PC-9 (cell line): ENCODE measurements around the gene SERINC2. TPM values are rescaled to one million over a fixed set of nuclear protein-coding genes. Genes with fewer than 3 reads are reported as not detected.

ENCODE experiments used
- BruUV-seq: library from RNA; stranded (reverse); fragments of 400-500 nt; replicated peaks from 2 replicates; lab custom pipeline; 2021; lab: Mats Ljungman, UMichigan
- CTCF ChIA-PET: fragments of 300-600 bp; sonication (Branson Sonifier 250); formaldehyde crosslinking; loops from one replicate; lab custom pipeline; 2022; ENCODE audit warnings: antibody characterized with exemption; lab: Charles Lee
- POLR2A ChIA-PET: fragments of 300-600 bp; sonication (Branson Sonifier 250); formaldehyde crosslinking; loops from one replicate; lab custom pipeline; 2022; ENCODE audit warnings: antibody characterized with exemption; ENCODE audit not compliant: unreplicated experiment; lab: Charles Lee
- DNase-seq, 2 experiments: peaks; one replicate each; pipeline versions ENCODE4 v3.0.0 to v3.0.0-alpha.2; 2015 to 2022; ENCODE audit warnings: mixed read lengths in 1 of 2
- H2AFZ ChIP-seq: fragments of 200-600 bp; sonication (generic); 2 replicates; pipeline ENCODE4 v1.8.1; 2017; ENCODE audit warnings: antibody characterized with exemption
- H3F3A ChIP-seq: fragments of 200-600 bp; sonication (generic); 2 replicates; pipeline ENCODE4 v1.8.1; 2017; ENCODE audit warnings: antibody characterized with exemption, mild to moderate bottlenecking, low read depth; ENCODE audit not compliant: insufficient read depth
- H3K27ac ChIP-seq: fragments of 200-600 bp; sonication (generic); 2 replicates; pipeline ENCODE4 v1.6.1; 2016; ENCODE audit warnings: mixed run types
- H3K27me3 ChIP-seq: fragments of 200-600 bp; sonication (generic); 2 replicates; pipeline ENCODE4 v1.6.1; 2016; ENCODE audit warnings: low read depth, mixed run types; ENCODE audit not compliant: insufficient read depth
- H3K36me3 ChIP-seq: fragments of 200-600 bp; sonication (generic); 2 replicates; pipeline ENCODE4 v1.6.1; 2016; ENCODE audit warnings: low read depth, mixed run types
- H3K4me1 ChIP-seq: fragments of 200-600 bp; sonication (generic); replicated peaks from 2 replicates; pipeline ENCODE4 v1.6.1; 2016; ENCODE audit warnings: mixed run types; ENCODE audit not compliant: insufficient read depth
- H3K4me2 ChIP-seq: fragments of 200-600 bp; sonication (generic); 2 replicates; pipeline ENCODE4 v1.6.1; 2017; ENCODE audit warnings: mixed run types
- H3K4me3 ChIP-seq: fragments of 200-600 bp; sonication (generic); 2 replicates; pipeline ENCODE4 v1.6.1; 2016; ENCODE audit warnings: mixed run types
- H3K79me2 ChIP-seq: fragments of 200-600 bp; sonication (generic); 2 replicates; pipeline ENCODE4 v1.6.1; 2017; ENCODE audit warnings: low read depth, mixed run types
- H3K9me2 ChIP-seq: fragments of 200-600 bp; sonication (generic); 2 replicates; pipeline ENCODE4 v1.8.1; 2017; ENCODE audit warnings: mild to moderate bottlenecking; ENCODE audit not compliant: insufficient read depth
- H3K9me3 ChIP-seq: fragments of 200-600 bp; sonication (generic); 2 replicates; pipeline ENCODE4 v1.8.1; 2016; ENCODE audit warnings: low read depth; ENCODE audit not compliant: insufficient read depth
- H4K20me1 ChIP-seq: fragments of 200-600 bp; sonication (generic); 2 replicates; pipeline ENCODE4 v1.8.1; 2017; ENCODE audit not compliant: insufficient read depth
- EZH2 ChIP-seq: fragments of 200-600 bp; sonication (generic); IDR thresholded peaks from 2 replicates; pipeline ENCODE4 v1.8.0; 2017; ENCODE audit warnings: antibody characterized with exemption, low read depth
- intact Hi-C: fragments of 100-400 bp; cut with micrococcal nuclease; formaldehyde crosslinking; loops from one replicate; pipeline ENCODE4 v1.10.0; 2022; ENCODE audit not compliant: unreplicated experiment
- total RNA-seq: library from RNA; stranded (reverse); gene quantifications from 2 replicates; pipeline ENCODE4 v1.2.3, GENCODE V29; 2021
- TF ChIP-seq, protein P1 (sequence below): fragments of 200-600 bp; sonication (generic); conservative IDR thresholded peaks from 2 replicates; pipeline ENCODE4 v1.6.1; 2017; ENCODE audit warnings: mixed run types, antibody characterized with exemption, mild to moderate bottlenecking, moderate library complexity

SERINC2 gene
- total RNA-seq, 1 experiment from 2014 or later, result 36.0 TPM

DNA sequence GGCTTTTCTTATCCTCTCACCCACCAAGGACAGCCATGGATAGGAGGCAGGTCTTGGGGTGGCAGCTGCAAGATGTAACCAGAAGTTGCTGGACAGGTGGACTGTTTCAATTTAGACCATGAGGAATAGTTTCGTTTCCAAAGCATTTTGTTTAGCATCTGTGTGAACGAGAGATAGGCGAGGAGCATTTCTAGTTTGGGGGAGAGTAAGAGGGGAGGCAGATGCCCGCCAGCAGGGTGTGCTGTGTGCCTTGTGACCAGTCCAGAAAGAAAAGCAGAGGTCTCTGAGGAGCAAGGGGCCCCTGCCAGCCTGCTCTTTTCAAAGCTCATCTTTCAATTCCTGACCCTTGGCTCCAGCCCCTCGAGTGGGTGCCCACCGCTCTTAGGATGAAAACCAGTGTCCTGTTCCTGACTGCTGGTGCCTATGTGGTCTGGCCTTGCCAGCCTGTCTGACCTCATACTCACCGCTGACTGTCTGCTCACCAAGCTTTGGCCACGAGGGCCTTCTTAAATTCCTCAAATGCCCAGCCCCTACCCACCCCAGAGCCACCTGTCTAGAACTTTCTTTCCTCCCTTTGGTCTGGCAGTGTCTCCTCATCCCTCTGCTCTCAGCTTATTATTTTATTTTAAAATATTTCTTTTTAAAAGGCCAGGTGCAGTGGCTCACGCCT lies 8.5 kb downstream of the SERINC2 start:
- H4K20me1 ChIP-seq, result no peaks in the 10 kb centered on the region; the same call in 1 of the 2 replicates
- BruUV-seq, result no TSS peak
- CTCF ChIA-PET, result interaction anchor here (0.6 to 2.0 kb wide), 6 partner anchors 21 to 278 kb away, joined by 3 to 12 read pairs (median 4); no protein-coding TSS in a partner anchor
- peaks cover 24% of the 10 kb centered on the region for H3F3A ChIP-seq
- TF ChIP-seq, protein P1, sequence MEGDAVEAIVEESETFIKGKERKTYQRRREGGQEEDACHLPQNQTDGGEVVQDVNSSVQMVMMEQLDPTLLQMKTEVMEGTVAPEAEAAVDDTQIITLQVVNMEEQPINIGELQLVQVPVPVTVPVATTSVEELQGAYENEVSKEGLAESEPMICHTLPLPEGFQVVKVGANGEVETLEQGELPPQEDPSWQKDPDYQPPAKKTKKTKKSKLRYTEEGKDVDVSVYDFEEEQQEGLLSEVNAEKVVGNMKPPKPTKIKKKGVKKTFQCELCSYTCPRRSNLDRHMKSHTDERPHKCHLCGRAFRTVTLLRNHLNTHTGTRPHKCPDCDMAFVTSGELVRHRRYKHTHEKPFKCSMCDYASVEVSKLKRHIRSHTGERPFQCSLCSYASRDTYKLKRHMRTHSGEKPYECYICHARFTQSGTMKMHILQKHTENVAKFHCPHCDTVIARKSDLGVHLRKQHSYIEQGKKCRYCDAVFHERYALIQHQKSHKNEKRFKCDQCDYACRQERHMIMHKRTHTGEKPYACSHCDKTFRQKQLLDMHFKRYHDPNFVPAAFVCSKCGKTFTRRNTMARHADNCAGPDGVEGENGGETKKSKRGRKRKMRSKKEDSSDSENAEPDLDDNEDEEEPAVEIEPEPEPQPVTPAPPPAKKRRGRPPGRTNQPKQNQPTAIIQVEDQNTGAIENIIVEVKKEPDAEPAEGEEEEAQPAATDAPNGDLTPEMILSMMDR, result peak; percentile 34; the same call in 1 of the 2 replicates
- no peak for TF ChIP-seq EZH2
- H3K4me1 ChIP-seq, result peaks cover 38% of the 10 kb centered on the region
- H3K36me3 ChIP-seq, result no peaks in the 10 kb centered on the region
- H3K27me3 ChIP-seq, result no peaks in the 10 kb centered on the region
- peaks cover 28% of the 10 kb centered on the region; the same call in 1 of the 2 replicates for H3K79me2 ChIP-seq
- no peak for DNase-seq
- H3K4me3 ChIP-seq, result no peak overlapping the region
- POLR2A ChIA-PET, result no interaction called here
- no peak overlapping the region for H2AFZ ChIP-seq
- intact Hi-C loops, result loop anchor here (1.0 to 10.0 kb wide), 5 partner anchors 27 to 639 kb away; partner anchors contain the start of genes SNRNP40 and ZCCHC17
- peak overlapping the region; percentile 19; the same call in 1 of the 2 replicates for H3K4me2 ChIP-seq
- no peaks in the 10 kb centered on the region for H3K9me3 ChIP-seq
- no peaks in the 10 kb centered on the region for H3K9me2 ChIP-seq
- H3K27ac ChIP-seq, result peak overlapping the region; percentile 82

DNA sequence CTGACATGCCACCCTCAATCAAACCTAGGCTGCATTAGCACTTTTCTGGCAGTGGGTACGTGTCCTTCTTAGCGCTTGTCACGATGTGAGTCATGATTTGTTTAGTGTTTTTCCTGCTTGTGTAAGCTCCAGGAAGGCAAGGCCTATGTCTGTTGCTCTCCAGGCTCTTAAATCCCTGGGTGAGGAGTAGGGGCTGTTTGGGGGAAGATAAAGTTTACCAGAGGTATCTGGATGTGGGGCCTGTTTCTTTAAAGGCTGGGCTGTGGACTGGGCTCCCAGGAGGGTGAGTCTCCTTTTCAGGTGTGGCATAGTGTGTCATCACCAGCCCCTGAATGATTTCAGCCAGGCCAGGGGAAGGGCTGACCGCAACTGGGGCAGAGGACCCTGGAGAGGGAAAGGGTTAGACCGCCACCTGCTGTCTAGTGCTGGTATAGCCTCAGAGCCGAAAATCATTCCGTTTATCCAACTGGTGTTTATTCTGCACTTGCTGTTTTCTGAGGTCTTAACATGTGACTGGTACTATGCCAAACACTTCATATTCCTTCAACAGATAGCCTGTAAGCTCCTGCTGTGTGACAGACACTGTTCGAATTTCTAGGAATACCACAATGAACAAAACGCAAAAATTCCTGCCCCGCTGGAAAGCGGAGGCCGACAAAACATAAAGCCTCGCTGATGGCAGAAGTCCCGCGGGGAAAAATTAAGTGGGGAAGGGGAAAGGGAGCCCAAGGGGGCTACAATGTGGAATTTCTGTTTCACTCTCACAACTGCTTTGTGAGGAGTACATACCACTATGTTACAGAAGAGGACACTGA lies 9.7 kb downstream of the SERINC2 start:
- TF ChIP-seq, protein P1, result peak; percentile 86
- no peak for TF ChIP-seq EZH2
- H3K27me3 ChIP-seq, result no peaks in the 10 kb centered on the region
- no peaks in the 10 kb centered on the region for H3K36me3 ChIP-seq
- BruUV-seq, result no TSS peak
- H3K79me2 ChIP-seq, result peaks cover 17% of the 10 kb centered on the region; the same call in 1 of the 2 replicates
- H3K4me2 ChIP-seq, result peak overlapping the region; percentile 63
- H3K27ac ChIP-seq, result peak overlapping the region; percentile 82
- CTCF ChIA-PET, result interaction anchor here (1.0 to 2.0 kb wide), 4 partner anchors 26 to 237 kb away, joined by 3 to 12 read pairs (median 4); no protein-coding TSS in a partner anchor
- no peak overlapping the region for H2AFZ ChIP-seq
- POLR2A ChIA-PET, result no interaction called here
- no peak overlapping the region for H3K4me3 ChIP-seq
- no peaks in the 10 kb centered on the region; the same call in 1 of the 2 replicates for H4K20me1 ChIP-seq
- peaks cover 27% of the 10 kb centered on the region for H3K4me1 ChIP-seq
- H3K9me2 ChIP-seq, result no peaks in the 10 kb centered on the region
- H3K9me3 ChIP-seq, result no peaks in the 10 kb centered on the region
- DNase-seq, result peak; percentile 81 to 82
- H3F3A ChIP-seq, result peaks cover 29% of the 10 kb centered on the region
- intact Hi-C loops, result loop anchor here (1.0 to 10.0 kb wide), 5 partner anchors 28 to 640 kb away; partner anchors contain the start of genes SNRNP40 and ZCCHC17

DNA sequence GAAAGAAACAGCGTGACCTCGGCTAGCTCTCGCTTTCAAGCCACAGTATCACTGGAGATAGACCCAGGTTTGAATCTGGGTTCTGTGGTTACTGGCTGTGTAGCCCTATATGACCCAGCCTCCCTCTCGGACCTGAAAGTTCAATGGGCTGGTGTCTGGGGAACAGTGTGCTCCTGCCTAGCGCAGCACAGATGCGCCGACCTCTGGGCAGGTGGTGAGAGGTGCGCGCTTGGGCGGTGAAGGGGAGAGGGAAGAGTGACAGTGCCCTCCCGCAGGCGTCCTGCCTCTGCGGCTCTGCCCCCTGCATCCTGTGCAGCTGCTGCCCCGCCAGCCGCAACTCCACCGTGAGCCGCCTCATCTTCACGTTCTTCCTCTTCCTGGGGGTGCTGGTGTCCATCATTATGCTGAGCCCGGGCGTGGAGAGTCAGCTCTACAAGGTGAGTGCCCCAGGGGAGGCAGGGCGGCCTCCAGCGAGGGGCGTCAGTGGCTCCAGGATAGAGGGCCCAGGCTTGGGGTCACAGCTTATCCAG lies 10.5 kb downstream of the SERINC2 start:
- Histone ChIP-seq H4K20me1 (no peaks in the 10 kb centered on the region; the same call in 1 of the 2 replicates), H3K9me3 (no peaks in the 10 kb centered on the region), H3K79me2 (peaks cover 15% of the 10 kb centered on the region; the same call in 1 of the 2 replicates), H3K4me1 (peaks cover 27% of the 10 kb centered on the region), H3F3A (peaks cover 35% of the 10 kb centered on the region), H3K27ac (no peak overlapping the region), H3K4me3 (no peak overlapping the region), H3K36me3 (no peaks in the 10 kb centered on the region), H3K27me3 (no peaks in the 10 kb centered on the region), H3K9me2 (no peaks in the 10 kb centered on the region), H3K4me2 (no peak overlapping the region), H2AFZ (no peak overlapping the region)
- TF ChIP-seq, protein P1, result no peak
- TF ChIP-seq EZH2, result no peak
- no TSS peak for BruUV-seq
- no peak for DNase-seq
- POLR2A ChIA-PET, result no interaction called here
- CTCF ChIA-PET, result interaction anchor here (2.0 kb wide), 1 partner anchor 125 kb away, joined by 4 read pairs; no protein-coding TSS in a partner anchor
- intact Hi-C loops, result loop anchor here (5.0 to 10.0 kb wide), 2 partner anchors 129 to 641 kb away; partner anchors contain the start of genes SNRNP40 and ZCCHC17
